ENCODE measurements around the gene GDF10. TPM values are rescaled to one million over a fixed set of nuclear protein-coding genes. Genes with fewer than 3 reads are reported as not detected.
A peak's percentile ranks its signal among the peaks of the same experiment; 100 is the strongest.

The GDF10 gene
- total and polyA plus RNA-seq, 9 of the 15 experiments (the other 6 are each of a cell fraction or from before 2014, with no cell fraction given): 0.03 to 0.20 (median 0.11) TPM; not detected in 6

DNA sequence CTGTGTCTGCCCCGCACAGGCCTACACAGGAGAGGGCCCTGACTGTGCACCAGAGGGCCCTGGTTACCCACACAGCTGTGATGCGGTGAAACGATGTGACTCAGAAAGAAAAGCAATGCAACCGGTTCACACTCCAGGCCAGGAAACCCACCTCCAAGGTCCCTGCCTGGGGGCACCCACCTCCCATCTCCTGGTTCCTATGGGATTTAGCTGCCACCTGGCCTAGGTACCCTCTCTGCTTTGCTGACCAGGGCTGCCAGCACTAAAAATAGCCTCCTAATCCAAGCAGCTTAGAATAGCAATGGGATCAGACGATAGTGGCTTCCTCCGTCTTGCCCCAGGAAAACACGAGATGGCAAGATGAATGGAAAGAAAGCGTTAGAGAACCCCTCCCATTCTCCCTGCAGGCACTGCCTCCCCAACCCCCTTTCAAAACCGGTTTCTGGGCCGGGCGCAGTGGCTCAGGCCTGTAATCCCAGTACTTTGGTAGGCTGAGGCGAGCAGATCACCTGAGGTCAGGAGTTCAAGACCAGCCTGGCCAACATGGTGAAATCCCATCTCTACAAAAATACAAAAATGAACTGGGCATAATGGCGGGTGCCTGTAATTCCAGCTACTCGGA, 60.5 kb downstream of the GDF10 start:
- FAIRE-seq: no peak
- intact Hi-C loops (cut with micrococcal nuclease) (loop anchor here (2.0 to 5.0 kb wide), 2 partner anchors 36 to 92 kb away; no protein-coding TSS in a partner anchor), in situ Hi-C loops (cut with MboI) (no loop called here)

More for the DNA sequence above, 60.5 kb downstream of the GDF10 start:
- no peaks in the 10 kb centered on the region for H3K9me3 ChIP-seq (replicated peaks; ENCODE audit: control insufficient read depth, insufficient read depth, low read depth, low read length)
- no peak overlapping the region for H2AFZ ChIP-seq (ENCODE audit: low read depth, low read length)
- no peaks in the 10 kb centered on the region for H3K36me3 ChIP-seq (ENCODE audit: control insufficient read depth, insufficient read depth, low read length)
- peaks cover 0 to 3% of the 10 kb centered on the region in 2 experiments; a peak in 1 of 5 replicates for H3K4me1 ChIP-seq (replicated peaks in 1 of 2; ENCODE audit: control insufficient read depth in 2 of 2, insufficient read depth in 2 of 2, low read length in 2 of 2)
- no peak overlapping the region for H3K4me2 ChIP-seq (ENCODE audit: insufficient read depth, low read length)
- POLR2A ChIA-PET: interaction anchor here (0.6 kb wide), 2 partner anchors 90 to 290 kb away, joined by 3 read pairs; no protein-coding TSS in a partner anchor
- CTCF ChIA-PET (ENCODE audit: low intra/inter-chr PET ratio): no interaction called here
- peaks cover 16 to 42% of the 10 kb centered on the region in 2 experiments for H3K27me3 ChIP-seq (ENCODE audit: control insufficient read depth in 2 of 2, insufficient read depth in 2 of 2, low read length in 2 of 2)
- no TSS peak for BruUV-seq (replicated peaks)
- 0 out of 4 replicates have a peak overlapping the region, but pooled peaks of 1 of the 2 experiments have one; percentile 8 for H3K9ac ChIP-seq (ENCODE audit: insufficient read depth in 1 of 2, low read depth in 2 of 2, low read length in 2 of 2)
- H3K9me1 ChIP-seq (ENCODE audit: control insufficient read depth, insufficient read depth, low read length): no peaks in the 10 kb centered on the region
- DNase-seq (ENCODE audit: extremely low read depth in 1 of 4, low spot score in 3 of 4): no peak
- no peaks in the 10 kb centered on the region for H4K20me1 ChIP-seq (replicated peaks; ENCODE audit: control insufficient read depth, insufficient read depth, low read length)
- WGBS (ENCODE audit: insufficient coverage, low coverage, missing lambda C conversion rate): 13% methylated on average over 14 of the region's 14 CpGs
- TF ChIP-seq HOXB6 (CRISPR knock-in tag; IDR thresholded peaks at IDR 0.05; ENCODE audit: borderline replicate concordance) (no peak), ZNF12 (CRISPR knock-in tag; IDR thresholded peaks at IDR 0.05) (no peak), ZNF197 (CRISPR knock-in tag; IDR thresholded peaks at IDR 0.05; ENCODE audit: low read depth) (no peak), DDX20 (tag; IDR thresholded peaks at IDR 0.05; ENCODE audit: low read depth) (no peak), RNF2 (IDR thresholded peaks at IDR 0.05) (no peak), ZC3H8 (IDR thresholded peaks at IDR 0.05) (no peak), ELF1 (tag; IDR thresholded peaks at IDR 0.05) (no peak), ZNF76 (CRISPR knock-in tag; IDR thresholded peaks at IDR 0.05; ENCODE audit: borderline replicate concordance) (no peak), MECOM (CRISPR knock-in tag; IDR thresholded peaks at IDR 0.05) (no peak), HEY1 (CRISPR knock-in tag; IDR thresholded peaks at IDR 0.05; ENCODE audit: borderline replicate concordance) (no peak), POLR2AphosphoS2 (IDR thresholded peaks at IDR 0.05; ENCODE audit: low read length) (no peak), KDM4B (IDR thresholded peaks at IDR 0.05; ENCODE audit: borderline replicate concordance in 2 of 2, low read depth in 1 of 2) (no peak), ASH1L (IDR thresholded peaks at IDR 0.05; ENCODE audit: borderline replicate concordance, low read depth, partially characterized antibody) (no peak), ZKSCAN8 (CRISPR knock-in tag; IDR thresholded peaks at IDR 0.05) (no peak), ZNF57 (CRISPR knock-in tag; IDR thresholded peaks at IDR 0.05) (no peak), COPS2 (conservative IDR thresholded peaks at IDR 0.05) (no peak)
- TF ChIP-seq, protein P1, sequence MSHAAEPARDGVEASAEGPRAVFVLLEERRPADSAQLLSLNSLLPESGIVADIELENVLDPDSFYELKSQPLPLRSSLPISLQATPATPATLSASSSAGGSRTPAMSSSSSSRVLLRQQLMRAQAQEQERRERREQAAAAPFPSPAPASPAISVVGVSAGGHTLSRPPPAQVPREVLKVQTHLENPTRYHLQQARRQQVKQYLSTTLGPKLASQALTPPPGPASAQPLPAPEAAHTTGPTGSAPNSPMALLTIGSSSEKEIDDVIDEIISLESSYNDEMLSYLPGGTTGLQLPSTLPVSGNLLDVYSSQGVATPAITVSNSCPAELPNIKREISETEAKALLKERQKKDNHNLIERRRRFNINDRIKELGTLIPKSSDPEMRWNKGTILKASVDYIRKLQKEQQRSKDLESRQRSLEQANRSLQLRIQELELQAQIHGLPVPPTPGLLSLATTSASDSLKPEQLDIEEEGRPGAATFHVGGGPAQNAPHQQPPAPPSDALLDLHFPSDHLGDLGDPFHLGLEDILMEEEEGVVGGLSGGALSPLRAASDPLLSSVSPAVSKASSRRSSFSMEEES (CRISPR knock-in tag; IDR thresholded peaks at IDR 0.05): no peak
- TF ChIP-seq, protein P2, sequence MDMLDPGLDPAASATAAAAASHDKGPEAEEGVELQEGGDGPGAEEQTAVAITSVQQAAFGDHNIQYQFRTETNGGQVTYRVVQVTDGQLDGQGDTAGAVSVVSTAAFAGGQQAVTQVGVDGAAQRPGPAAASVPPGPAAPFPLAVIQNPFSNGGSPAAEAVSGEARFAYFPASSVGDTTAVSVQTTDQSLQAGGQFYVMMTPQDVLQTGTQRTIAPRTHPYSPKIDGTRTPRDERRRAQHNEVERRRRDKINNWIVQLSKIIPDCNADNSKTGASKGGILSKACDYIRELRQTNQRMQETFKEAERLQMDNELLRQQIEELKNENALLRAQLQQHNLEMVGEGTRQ (CRISPR knock-in tag; IDR thresholded peaks at IDR 0.05): no peak
- no peak for ATAC-seq
- H3K79me2 ChIP-seq (ENCODE audit: control insufficient read depth, insufficient read depth, low read length): no peaks in the 10 kb centered on the region
- no peak overlapping the region for H3K4me3 ChIP-seq
- no peak overlapping the region for H3K27ac ChIP-seq (ENCODE audit: extremely low read depth, low read depth, low read length)

Measured in K562 (cell line).